ENCODE results near the gene ATP2A2. TPM values are rescaled to one million over a fixed set of nuclear protein-coding genes. Genes with fewer than 3 reads are reported as not detected.

ATP2A2 gene
- total RNA-seq, 4 donors from 2014 or later, result 170 to 231 (median 177) TPM

- WGBS, result 81% methylated on average over 10 of the region's 10 CpGs
- no peak for DNase-seq (ENCODE audit: extremely low spot score)
- intact Hi-C loops (cut with DNase I), result no loop called here
- Histone ChIP-seq H3K9me3 (no peaks in the 10 kb centered on the region), H3K27ac (replicated peaks in 1 of 4) (peak overlapping the region; percentile 49 to 78 (median 68)), H3K4me1 (peaks cover 69 to 92% (median 80%) of the 10 kb centered on the region in 4 donors), H3K4me3 (no peak overlapping the region), H3K36me3 (peaks cover 0 to 25% (median 8%) of the 10 kb centered on the region in 4 donors), H3K27me3 (no peaks in the 10 kb centered on the region)
- TF ChIP-seq EP300 (IDR thresholded peaks at IDR 0.05), result no peak
- peak in 1 of 2 donors; percentile 19 for TF ChIP-seq POLR2AphosphoS5 (IDR thresholded peaks at IDR 0.05)
These were observed 31.7 kb downstream of the ATP2A2 start for GRCh38 chr12:110312581-110313360.

GRCh38 chr12:110314308-110314707, 33.3 kb downstream of the ATP2A2 start:
- TF ChIP-seq EP300 (IDR thresholded peaks at IDR 0.05) (no peak), POLR2AphosphoS5 (IDR thresholded peaks at IDR 0.05) (no peak), POLR2A (IDR thresholded peaks at IDR 0.05; ENCODE audit: low read depth) (no peak), CTCF (IDR thresholded peaks at IDR 0.05) (no peak)
- intact Hi-C loops (cut with DNase I), result no loop called here
- DNase-seq (ENCODE audit: extremely low spot score), result no peak
- H3K4me1 ChIP-seq, result peaks cover 71 to 92% (median 81%) of the 10 kb centered on the region in 4 donors
- H3K27ac ChIP-seq (replicated peaks in 1 of 4), result peak overlapping the region; percentile 49 to 78 (median 68)
- H3K27me3 ChIP-seq, result no peaks in the 10 kb centered on the region
- WGBS, result 58% methylated on average over 2 of the region's 2 CpGs
- peaks cover 0 to 29% (median 5%) of the 10 kb centered on the region in 4 donors for H3K36me3 ChIP-seq
- H3K4me3 ChIP-seq, result no peak overlapping the region
- no peaks in the 10 kb centered on the region for H3K9me3 ChIP-seq

GRCh38 chr12:110316861-110317260, 35.8 kb downstream of the ATP2A2 start:
- TF ChIP-seq EP300 (IDR thresholded peaks at IDR 0.05) (no peak), POLR2A (IDR thresholded peaks at IDR 0.05; ENCODE audit: low read depth) (no peak), POLR2AphosphoS5 (IDR thresholded peaks at IDR 0.05) (peak in 1 of 2 donors; percentile 12), CTCF (IDR thresholded peaks at IDR 0.05) (no peak)
- WGBS, result 28% methylated on average over 4 of the region's 4 CpGs
- peak overlapping the region; percentile 60 to 78 (median 68) for H3K27ac ChIP-seq (replicated peaks in 1 of 4)

DNA sequence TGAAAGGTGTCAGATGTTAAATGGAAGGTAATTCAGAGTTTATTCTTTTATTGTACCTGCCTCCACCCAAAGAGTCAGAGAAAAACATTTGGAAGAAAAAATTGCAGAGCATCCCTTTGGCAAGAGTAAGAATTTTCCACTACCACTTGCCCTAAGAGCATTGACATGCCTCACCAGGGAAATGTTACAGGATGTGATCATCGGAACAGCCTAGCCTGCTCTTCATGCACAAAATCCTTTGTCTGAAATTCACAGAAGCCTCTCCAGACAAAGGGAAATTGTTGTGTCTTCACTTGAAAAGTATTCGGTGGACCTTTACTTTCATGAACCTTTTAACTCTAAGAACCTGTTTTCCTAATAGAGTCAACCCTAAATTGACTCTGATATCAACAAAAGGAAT, 36.9 kb downstream of the ATP2A2 start:
- Histone ChIP-seq H3K27me3 (no peaks in the 10 kb centered on the region), H3K9me3 (no peaks in the 10 kb centered on the region), H3K27ac (replicated peaks in 1 of 4) (peak overlapping the region; percentile 60 to 78 (median 68)), H3K4me3 (no peak overlapping the region), H3K36me3 (peaks cover 0 to 41% (median 8%) of the 10 kb centered on the region in 4 donors), H3K4me1 (peaks cover 57 to 68% (median 62%) of the 10 kb centered on the region in 4 donors)
- 13% methylated on average over 2 of the region's 2 CpGs for WGBS
- DNase-seq (ENCODE audit: extremely low spot score), result no peak
- intact Hi-C loops (cut with DNase I), result no loop called here
- TF ChIP-seq POLR2A (IDR thresholded peaks at IDR 0.05; ENCODE audit: low read depth) (no peak), POLR2AphosphoS5 (IDR thresholded peaks at IDR 0.05) (peak in 1 of 2 donors; percentile 34)

More at GRCh38 chr12:110316861-110317260, 35.8 kb downstream of the ATP2A2 start:
- Histone ChIP-seq H3K36me3 (peaks cover 0 to 31% (median 6%) of the 10 kb centered on the region in 4 donors), H3K4me1 (peaks cover 65 to 78% (median 69%) of the 10 kb centered on the region in 4 donors), H3K4me3 (no peak overlapping the region), H3K9me3 (no peaks in the 10 kb centered on the region), H3K27me3 (no peaks in the 10 kb centered on the region)
- no peak for DNase-seq (ENCODE audit: extremely low spot score)
- intact Hi-C loops (cut with DNase I), result no loop called here

DNA sequence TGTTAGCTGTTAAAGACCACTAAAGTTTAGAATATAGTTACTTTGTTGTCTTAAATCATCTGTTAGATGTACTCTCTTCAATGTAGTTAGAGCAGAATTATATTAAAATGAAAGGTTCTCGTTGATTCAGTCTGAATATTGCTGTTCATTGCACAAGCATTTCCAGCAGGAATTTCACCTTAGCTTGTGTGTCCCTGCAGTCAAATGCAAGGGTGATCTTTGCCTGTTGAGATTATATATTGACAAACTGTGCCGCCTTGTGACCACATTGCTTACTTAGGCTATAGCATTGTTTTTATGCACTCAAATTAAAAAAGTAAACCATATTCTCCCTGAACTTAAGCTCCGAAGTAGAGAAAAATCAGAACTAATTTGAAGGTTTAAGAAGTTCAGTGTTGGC, 39.5 kb downstream of the ATP2A2 start:
- DNase-seq (ENCODE audit: extremely low spot score), result no peak
- TF ChIP-seq POLR2AphosphoS5 (IDR thresholded peaks at IDR 0.05) (no peak), CTCF (IDR thresholded peaks at IDR 0.05) (no peak)
- H3K4me3 ChIP-seq, result no peak overlapping the region
- no peaks in the 10 kb centered on the region for H3K27me3 ChIP-seq
- H3K4me1 ChIP-seq, result peaks cover 39 to 48% (median 43%) of the 10 kb centered on the region in 4 donors
- intact Hi-C loops (cut with DNase I), result no loop called here
- no peaks in the 10 kb centered on the region for H3K9me3 ChIP-seq
- 88% methylated on average over 3 of the region's 3 CpGs for WGBS
- H3K36me3 ChIP-seq, result peaks cover 0 to 61% (median 23%) of the 10 kb centered on the region in 4 donors
- H3K27ac ChIP-seq (replicated peaks in 1 of 4), result peak overlapping the region in 1 of 4 donors; percentile 3
